ENCODE data around the gene USP10. TPM values are rescaled to one million over a fixed set of nuclear protein-coding genes. Genes with fewer than 3 reads are reported as not detected.

USP10 gene
- polyA plus RNA-seq, 2 of the 4 experiments (the other 2 are of a cell fraction), result 61.5 to 93.5 TPM

DNA sequence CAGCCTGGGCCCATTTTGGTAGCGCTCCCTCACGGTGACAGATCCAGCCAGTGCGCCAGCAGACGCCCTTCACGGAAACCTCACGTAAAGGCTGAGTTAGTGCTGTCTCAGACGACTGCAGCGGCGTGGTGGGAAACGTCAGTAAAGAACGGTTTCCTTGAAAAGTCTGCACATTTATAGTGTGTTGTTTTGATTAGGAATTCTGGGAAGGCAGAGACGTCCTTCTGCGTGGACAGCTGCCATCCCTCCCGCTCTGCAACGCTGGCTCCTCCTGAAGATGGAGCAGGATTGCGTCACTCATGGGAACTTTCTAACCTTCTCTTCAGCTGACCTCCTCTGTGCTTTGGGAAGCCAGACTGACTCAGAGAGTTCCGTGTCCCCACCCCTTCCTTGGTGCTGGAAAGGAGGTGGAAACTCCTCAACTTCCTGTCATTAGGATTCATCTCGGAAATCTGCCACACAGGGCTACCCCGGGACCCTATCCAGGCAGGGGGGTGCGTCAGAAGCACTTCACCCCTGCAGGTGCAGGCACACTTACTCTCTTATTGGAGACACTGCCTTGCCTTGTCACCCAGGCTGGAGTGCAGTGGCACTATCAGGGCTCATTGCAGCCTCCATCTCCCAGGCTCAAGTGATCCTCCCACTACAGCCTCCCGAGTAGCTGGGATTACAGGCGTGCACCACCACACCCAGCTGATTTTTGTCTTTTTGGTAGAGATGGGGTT, 95.7 kb downstream of the USP10 start:
- no peak overlapping the region for H3K4me2 ChIP-seq
- no peaks in the 10 kb centered on the region for H3K9me3 ChIP-seq
- DNase-seq (ENCODE audit: low read depth in 1 of 2, low spot score in 1 of 2) (no peak), FAIRE-seq (no peak), ATAC-seq (no peak; a peak in 1 of 6 replicates)
- no peak overlapping the region for H3K4me3 ChIP-seq
- POLR2A ChIA-PET, result no interaction called here
- H3K27ac ChIP-seq, result no peak overlapping the region
- CTCF ChIA-PET, result interaction anchor here (0.9 to 1.4 kb wide), 3 partner anchors 31 to 129 kb away, joined by 3 read pairs; no protein-coding TSS in a partner anchor
- TF ChIP-seq, protein P1, sequence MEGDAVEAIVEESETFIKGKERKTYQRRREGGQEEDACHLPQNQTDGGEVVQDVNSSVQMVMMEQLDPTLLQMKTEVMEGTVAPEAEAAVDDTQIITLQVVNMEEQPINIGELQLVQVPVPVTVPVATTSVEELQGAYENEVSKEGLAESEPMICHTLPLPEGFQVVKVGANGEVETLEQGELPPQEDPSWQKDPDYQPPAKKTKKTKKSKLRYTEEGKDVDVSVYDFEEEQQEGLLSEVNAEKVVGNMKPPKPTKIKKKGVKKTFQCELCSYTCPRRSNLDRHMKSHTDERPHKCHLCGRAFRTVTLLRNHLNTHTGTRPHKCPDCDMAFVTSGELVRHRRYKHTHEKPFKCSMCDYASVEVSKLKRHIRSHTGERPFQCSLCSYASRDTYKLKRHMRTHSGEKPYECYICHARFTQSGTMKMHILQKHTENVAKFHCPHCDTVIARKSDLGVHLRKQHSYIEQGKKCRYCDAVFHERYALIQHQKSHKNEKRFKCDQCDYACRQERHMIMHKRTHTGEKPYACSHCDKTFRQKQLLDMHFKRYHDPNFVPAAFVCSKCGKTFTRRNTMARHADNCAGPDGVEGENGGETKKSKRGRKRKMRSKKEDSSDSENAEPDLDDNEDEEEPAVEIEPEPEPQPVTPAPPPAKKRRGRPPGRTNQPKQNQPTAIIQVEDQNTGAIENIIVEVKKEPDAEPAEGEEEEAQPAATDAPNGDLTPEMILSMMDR (IDR thresholded peaks at IDR 0.05), result no peak
- TF ChIP-seq HEYL (CRISPR knock-in tag; IDR thresholded peaks at IDR 0.05) (no peak), CEBPB (IDR thresholded peaks at IDR 0.05) (peak; percentile 27 to 74; a peak in 3 of 4 replicates), NR3C1 (IDR thresholded peaks at IDR 0.05) (no peak), HOXB5 (CRISPR knock-in tag; IDR thresholded peaks at IDR 0.05) (no peak), CBX8 (IDR thresholded peaks at IDR 0.05) (no peak), GATA3 (IDR thresholded peaks at IDR 0.05; ENCODE audit: borderline replicate concordance) (no peak)
- TF ChIP-seq, protein P2, sequence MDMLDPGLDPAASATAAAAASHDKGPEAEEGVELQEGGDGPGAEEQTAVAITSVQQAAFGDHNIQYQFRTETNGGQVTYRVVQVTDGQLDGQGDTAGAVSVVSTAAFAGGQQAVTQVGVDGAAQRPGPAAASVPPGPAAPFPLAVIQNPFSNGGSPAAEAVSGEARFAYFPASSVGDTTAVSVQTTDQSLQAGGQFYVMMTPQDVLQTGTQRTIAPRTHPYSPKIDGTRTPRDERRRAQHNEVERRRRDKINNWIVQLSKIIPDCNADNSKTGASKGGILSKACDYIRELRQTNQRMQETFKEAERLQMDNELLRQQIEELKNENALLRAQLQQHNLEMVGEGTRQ (IDR thresholded peaks at IDR 0.05), result no peak
- 85% methylated on average over 22 of the region's 22 CpGs for WGBS (ENCODE audit: missing lambda C conversion rate)
- no peaks in the 10 kb centered on the region for H3K4me1 ChIP-seq

DNA sequence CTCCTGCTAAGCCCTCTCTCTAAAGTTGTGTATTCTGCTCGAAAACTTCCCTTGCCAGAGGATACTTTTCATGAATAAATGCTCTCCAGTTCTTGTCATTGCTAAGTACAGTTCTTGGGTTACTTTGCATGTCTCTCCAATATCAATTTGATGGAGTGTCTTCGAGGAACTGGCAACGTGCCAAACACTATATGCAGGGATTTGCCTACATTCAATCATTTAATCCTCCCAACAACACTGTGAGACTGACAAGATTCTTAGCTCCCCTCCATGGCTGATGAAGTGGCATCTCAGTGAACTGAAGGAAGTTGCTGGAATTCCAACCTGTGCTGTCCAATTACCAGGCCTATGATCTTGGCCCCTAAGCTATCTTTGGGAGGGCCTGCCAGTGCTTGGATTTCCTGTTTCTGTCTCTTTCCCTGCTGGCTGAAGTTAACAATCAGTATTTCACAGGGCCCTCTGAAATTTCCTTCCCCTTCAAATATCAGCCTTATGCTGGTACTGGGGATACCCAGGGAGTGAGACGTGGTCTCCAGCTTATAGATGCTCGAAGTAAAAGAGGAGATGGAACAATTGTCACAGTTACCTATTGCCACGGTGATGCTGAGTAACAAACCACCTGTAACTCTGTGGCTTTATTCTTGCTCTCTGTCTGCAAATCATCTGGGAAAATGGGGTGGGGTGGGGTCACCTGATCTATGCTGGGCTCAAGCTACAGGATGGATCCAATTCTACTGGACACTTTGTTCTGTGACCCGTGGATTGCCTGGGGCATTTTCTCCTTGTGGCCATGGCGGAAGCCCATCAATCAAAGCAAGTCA, 100.6 kb downstream of the USP10 start:
- WGBS (ENCODE audit: missing lambda C conversion rate), result 64% methylated on average over 8 of the region's 8 CpGs
- Histone ChIP-seq H3K4me3 (no peak overlapping the region), H3K4me2 (no peak overlapping the region), H3K4me1 (no peaks in the 10 kb centered on the region), H3K9me3 (no peaks in the 10 kb centered on the region), H3K27ac (no peak overlapping the region)
- no peak for TF ChIP-seq KDM1A (IDR thresholded peaks at IDR 0.05; ENCODE audit: low read depth)
- TF ChIP-seq NR3C1 (IDR thresholded peaks at IDR 0.05), result no peak
- no peak for TF ChIP-seq BHLHE40 (IDR thresholded peaks at IDR 0.05; ENCODE audit: low read depth, low read length)
- no peak for TF ChIP-seq FOSL2 (IDR thresholded peaks at IDR 0.05)
- TF ChIP-seq FOSL2 (CRISPR knock-in tag; IDR thresholded peaks at IDR 0.05), result no peak
- TF ChIP-seq, protein P3, sequence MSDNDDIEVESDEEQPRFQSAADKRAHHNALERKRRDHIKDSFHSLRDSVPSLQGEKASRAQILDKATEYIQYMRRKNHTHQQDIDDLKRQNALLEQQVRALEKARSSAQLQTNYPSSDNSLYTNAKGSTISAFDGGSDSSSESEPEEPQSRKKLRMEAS (IDR thresholded peaks at IDR 0.05), result no peak
- no peak for TF ChIP-seq MAZ (IDR thresholded peaks at IDR 0.05; ENCODE audit: borderline replicate concordance, low read depth, low read length)
- TF ChIP-seq ZSCAN20 (CRISPR knock-in tag; IDR thresholded peaks at IDR 0.05), result no peak
- TF ChIP-seq, protein P1 (IDR thresholded peaks at IDR 0.05), result no peak
- TF ChIP-seq SMC3 (IDR thresholded peaks at IDR 0.05), result no peak
- POLR2A ChIA-PET, result no interaction called here
- CTCF ChIA-PET, result interaction anchor here (0.6 to 2.1 kb wide), 6 partner anchors 12 to 542 kb away, joined by 3 to 4 read pairs (median 3); no protein-coding TSS in a partner anchor
- no peak for ATAC-seq
- no peak for FAIRE-seq
- no peak for DNase-seq (ENCODE audit: low read depth in 1 of 2, low spot score in 1 of 2)

DNA sequence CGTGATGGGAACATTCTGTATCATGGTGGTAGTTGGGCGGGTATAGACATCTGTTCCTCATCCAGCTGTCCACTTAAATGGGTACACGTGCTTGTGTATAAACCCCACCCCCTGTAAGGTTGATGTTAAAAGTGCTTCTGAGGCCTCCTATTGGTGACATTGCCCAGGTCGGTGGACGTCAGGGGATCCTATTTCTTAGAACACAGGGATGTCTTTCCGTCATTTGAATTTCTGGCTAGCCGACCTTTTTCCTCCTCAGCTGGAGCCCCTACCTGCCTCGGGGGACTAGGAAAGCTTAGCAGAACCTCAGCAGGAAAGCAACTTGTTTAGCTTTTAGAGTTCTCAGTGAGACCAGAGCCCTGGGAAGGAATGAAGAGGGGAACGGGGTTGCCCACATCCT, 103.3 kb downstream of the USP10 start:
- ATAC-seq, result no peak
- Histone ChIP-seq H3K27ac (no peak overlapping the region), H3K9me3 (no peaks in the 10 kb centered on the region), H3K4me2 (no peak overlapping the region), H3K4me3 (no peak overlapping the region), H3K4me1 (peaks cover 9% of the 10 kb centered on the region; the same call in 1 of the 3 replicates)
- no peak for DNase-seq (ENCODE audit: low read depth in 1 of 2, low spot score in 1 of 2)
- WGBS (ENCODE audit: missing lambda C conversion rate), result 80% methylated on average over 9 of the region's 9 CpGs
- FAIRE-seq, result no peak
- CTCF ChIA-PET, result no interaction called here
- POLR2A ChIA-PET, result no interaction called here
- TF ChIP-seq EHMT2 (IDR thresholded peaks at IDR 0.05; ENCODE audit: low read depth) (no peak), HDAC2 (IDR thresholded peaks at IDR 0.05) (no peak), NPAS2 (CRISPR knock-in tag; IDR thresholded peaks at IDR 0.05; ENCODE audit: borderline replicate concordance) (no peak), SREBF2 (IDR thresholded peaks at IDR 0.05) (no peak), FOSB (CRISPR knock-in tag; IDR thresholded peaks at IDR 0.05) (no peak), RFX5 (IDR thresholded peaks at IDR 0.05) (no peak), HOXB13 (CRISPR knock-in tag; IDR thresholded peaks at IDR 0.05; ENCODE audit: low read depth) (no peak), HOXA7 (CRISPR knock-in tag; IDR thresholded peaks at IDR 0.05) (no peak)
- TF ChIP-seq, protein P4, sequence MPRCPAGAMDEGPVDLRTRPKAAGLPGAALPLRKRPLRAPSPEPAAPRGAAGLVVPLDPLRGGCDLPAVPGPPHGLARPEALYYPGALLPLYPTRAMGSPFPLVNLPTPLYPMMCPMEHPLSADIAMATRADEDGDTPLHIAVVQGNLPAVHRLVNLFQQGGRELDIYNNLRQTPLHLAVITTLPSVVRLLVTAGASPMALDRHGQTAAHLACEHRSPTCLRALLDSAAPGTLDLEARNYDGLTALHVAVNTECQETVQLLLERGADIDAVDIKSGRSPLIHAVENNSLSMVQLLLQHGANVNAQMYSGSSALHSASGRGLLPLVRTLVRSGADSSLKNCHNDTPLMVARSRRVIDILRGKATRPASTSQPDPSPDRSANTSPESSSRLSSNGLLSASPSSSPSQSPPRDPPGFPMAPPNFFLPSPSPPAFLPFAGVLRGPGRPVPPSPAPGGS (IDR thresholded peaks at IDR 0.05), result no peak
- TF ChIP-seq, protein P5, sequence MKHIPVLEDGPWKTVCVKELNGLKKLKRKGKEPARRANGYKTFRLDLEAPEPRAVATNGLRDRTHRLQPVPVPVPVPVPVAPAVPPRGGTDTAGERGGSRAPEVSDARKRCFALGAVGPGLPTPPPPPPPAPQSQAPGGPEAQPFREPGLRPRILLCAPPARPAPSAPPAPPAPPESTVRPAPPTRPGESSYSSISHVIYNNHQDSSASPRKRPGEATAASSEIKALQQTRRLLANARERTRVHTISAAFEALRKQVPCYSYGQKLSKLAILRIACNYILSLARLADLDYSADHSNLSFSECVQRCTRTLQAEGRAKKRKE (CRISPR knock-in tag; IDR thresholded peaks at IDR 0.05; ENCODE audit: low read depth), result no peak

Data from A549 (cell line).